22Rv1 (cell line): ENCODE measurements around the gene ARL13B.
"Not testable (repeated sequence)": the region's sequence is repeated elsewhere in the genome, so short reads cannot be mapped to it uniquely, and the experiment has no call there.

ENCODE experiments used
- H3K27ac ChIP-seq: fragments of 450-650 bp; 2 replicates; pipeline ENCODE4 v1.5.1; 2017
- CTCF ChIP-seq: fragments of 450-650 bp; IDR thresholded peaks from 2 replicates; pipeline ENCODE4 v1.5.1; 2017; ENCODE audit warnings: mild to moderate bottlenecking
- ZFX ChIP-seq: fragments of 450-650 bp; IDR thresholded peaks from 2 replicates; pipeline ENCODE4 v1.6.1; 2017; ENCODE audit warnings: antibody characterized with exemption, borderline replicate concordance

The ARL13B gene

GRCh38 chr3:94076055-94076454, 96.1 kb downstream of the ARL13B start:
- no peak overlapping the region for H3K27ac ChIP-seq
- TF ChIP-seq ZFX (no peak), CTCF (no peak)

GRCh38 chr3:94080552-94080951, 100.6 kb downstream of the ARL13B start:
- not testable (repeated sequence) for H3K27ac ChIP-seq

- H3K27ac ChIP-seq = no peak overlapping the region
- TF ChIP-seq CTCF (no peak), ZFX (no peak)
Measured at GRCh38 chr3:94081884-94082283, 101.9 kb downstream of the ARL13B start.

- TF ChIP-seq ZFX = no peak
- TF ChIP-seq CTCF = no peak
Measured at GRCh38 chr3:94082391-94082937, 102.5 kb downstream of the ARL13B start.

GRCh38 chr3:94083261-94083660, 103.3 kb downstream of the ARL13B start:
- TF ChIP-seq CTCF = no peak
- TF ChIP-seq ZFX = no peak
- no peak overlapping the region for H3K27ac ChIP-seq

More at GRCh38 chr3:94082391-94082937, 102.5 kb downstream of the ARL13B start:
- H3K27ac ChIP-seq = no peak overlapping the region

GRCh38 chr3:94089126-94089525, 109.2 kb downstream of the ARL13B start:
- no peak overlapping the region for H3K27ac ChIP-seq
- no peak for TF ChIP-seq ZFX

GRCh38 chr3:94092086-94092485, 112.1 kb downstream of the ARL13B start:
- H3K27ac ChIP-seq = no peak overlapping the region
- no peak for TF ChIP-seq CTCF
- no peak for TF ChIP-seq ZFX

GRCh38 chr3:94093151-94093550, 113.2 kb downstream of the ARL13B start:
- H3K27ac ChIP-seq = no peak overlapping the region
- no peak for TF ChIP-seq ZFX
- no peak for TF ChIP-seq CTCF
